NCI-H2171 (cell line): ENCODE data around the gene TBC1D10A.
"Not testable (repeated sequence)": the region's sequence is repeated elsewhere in the genome, so short reads cannot be mapped to it uniquely, and the experiment has no call there.

ENCODE experiments used
- DNase-seq: peaks from one replicate; lab custom pipeline; 2025; lab: John Stamatoyannopoulos, UW

Gene TBC1D10A

GRCh38 chr22:30347255-30347892 lies 20.6 kb upstream of the TBC1D10A start:
- no peak for DNase-seq

GRCh38 chr22:30344447-30345200 lies 17.9 kb upstream of the TBC1D10A start:
- DNase-seq, result no peak

GRCh38 chr22:30340911-30341685 lies 14.4 kb upstream of the TBC1D10A start:
- DNase-seq, result no peak

GRCh38 chr22:30338802-30339201 lies 12.1 kb upstream of the TBC1D10A start:
- no peak for DNase-seq

GRCh38 chr22:30338341-30338740 lies 11.6 kb upstream of the TBC1D10A start:
- DNase-seq, result not testable (repeated sequence)

GRCh38 chr22:30337461-30337778 lies 10.7 kb upstream of the TBC1D10A start:
- DNase-seq, result no peak

GRCh38 chr22:30336752-30337460 lies 10.2 kb upstream of the TBC1D10A start:
- DNase-seq, result no peak

- DNase-seq, result no peak
Measured at GRCh38 chr22:30335236-30335635, 8.5 kb upstream of the TBC1D10A start.

GRCh38 chr22:30334646-30335045 lies 7.9 kb upstream of the TBC1D10A start:
- no peak for DNase-seq

GRCh38 chr22:30333707-30334087 lies 7.0 kb upstream of the TBC1D10A start:
- DNase-seq, result no peak

GRCh38 chr22:30332994-30333706 lies 6.4 kb upstream of the TBC1D10A start:
- DNase-seq, result no peak

- DNase-seq, result no peak
Measured at GRCh38 chr22:30332551-30332950, 5.8 kb upstream of the TBC1D10A start.

GRCh38 chr22:30328466-30329049 lies 1.8 kb upstream of the TBC1D10A start:
- DNase-seq, result no peak

GRCh38 chr22:30327864-30328345 lies 1.2 kb upstream of the TBC1D10A start:
- no peak for DNase-seq

- DNase-seq, result no peak
Measured at GRCh38 chr22:30326255-30326705, 461 bp downstream of the TBC1D10A start.

GRCh38 chr22:30325724-30326254 lies 952 bp downstream of the TBC1D10A start:
- DNase-seq, result no peak

GRCh38 chr22:30325065-30325720 lies 1.5 kb downstream of the TBC1D10A start:
- DNase-seq, result no peak

GRCh38 chr22:30324014-30324730 lies 2.6 kb downstream of the TBC1D10A start:
- no peak for DNase-seq

- DNase-seq, result no peak
Measured at GRCh38 chr22:30323246-30323645, 3.5 kb downstream of the TBC1D10A start.

- DNase-seq, result no peak
Measured at GRCh38 chr22:30321461-30321860, 5.3 kb downstream of the TBC1D10A start.
